Gastroesophageal sphincter (tissue), 4 donors: ENCODE data around the gene TTC9C. TPM values are rescaled to one million over a fixed set of nuclear protein-coding genes. Genes with fewer than 3 reads are reported as not detected.

Experiments
- ATAC-seq: fragments of 150-250 bp; one replicate; pipeline ENCODE4 v1.9.1; 2016; ENCODE audit warnings: mild to moderate bottlenecking, moderate library complexity
- H3K27ac ChIP-seq, 4 donors: fragments of 200-600 bp; sonication (generic) in 3 of 4; 1 replicate in 3 of 4; 2 replicates in 1 of 4; pipeline ENCODE4 v1.5.1; 2016 to 2019
- H3K27me3 ChIP-seq: fragments of 200-600 bp; sonication (generic); one replicate; pipeline ENCODE4 v1.5.1; 2019
- H3K36me3 ChIP-seq, 2 donors: fragments of 200-600 bp; sonication (generic); one replicate each; pipeline ENCODE4 v1.5.1; 2019; ENCODE audit warnings: control low read depth in 1 of 2
- H3K4me1 ChIP-seq, 3 donors: fragments of 200-600 bp; sonication (generic); 1 replicate in 2 of 3; 2 replicates in 1 of 3; pipeline ENCODE4 v1.5.1; 2016 to 2019; ENCODE audit warnings: control low read depth in 2 of 3
- H3K4me3 ChIP-seq, 2 donors: fragments of 200-600 bp; sonication (generic); one replicate each; pipeline ENCODE4 v1.5.1; 2019; ENCODE audit warnings: mild to moderate bottlenecking in 1 of 2, moderate library complexity in 1 of 2
- H3K9me3 ChIP-seq, 3 donors: fragments of 200-600 bp; sonication (generic); one replicate each; pipeline ENCODE4 v1.5.1; 2017 to 2019; ENCODE audit warnings: control low read depth in 2 of 3
- EP300 ChIP-seq: sonication (generic); formaldehyde crosslinking; IDR thresholded peaks from one replicate; pipeline ENCODE4 v1.6.1; 2017; ENCODE audit warnings: antibody characterized with exemption, mild to moderate bottlenecking
- POLR2A ChIP-seq, 2 donors: fragments of 450-650 bp; IDR thresholded peaks; one replicate each; pipeline ENCODE4 v1.6.1; 2017; ENCODE audit warnings: antibody characterized with exemption in 2 of 2, mild to moderate bottlenecking in 2 of 2, moderate library complexity in 1 of 2
- POLR2AphosphoS5 ChIP-seq: sonication (generic); formaldehyde crosslinking; IDR thresholded peaks from one replicate; pipeline ENCODE4 v1.6.1; 2017; ENCODE audit warnings: antibody characterized with exemption
- WGBS, 2 donors: methylation state at CpG; one replicate each; pipeline ENCODE4 v1.1.5; 2018; ENCODE audit warnings: low coverage in 1 of 2; 5-methylcytosine and 5-hydroxymethylcytosine counted together
- total RNA-seq, 4 donors: library from RNA; depleted of rRNA; stranded (reverse); fragments of >200 nt; gene quantifications; one replicate each; pipeline ENCODE4 v1.1.0, GENCODE V29; 2016
- TF ChIP-seq, protein P1 (sequence below), 4 experiments: fragments of 200-600 bp in 2 of 4; fragments of 450-650 bp in 2 of 4; sonication (generic) in 1 of 4; IDR thresholded peaks; one replicate each; pipeline ENCODE4 v1.5.1; 2017 to 2019; ENCODE audit warnings: antibody characterized with exemption in 4 of 4, mild to moderate bottlenecking in 2 of 4, moderate library complexity in 2 of 4

The TTC9C gene
- total RNA-seq, 4 donors from 2014 or later = 12.5 to 20.5 (median 19.8) TPM

DNA sequence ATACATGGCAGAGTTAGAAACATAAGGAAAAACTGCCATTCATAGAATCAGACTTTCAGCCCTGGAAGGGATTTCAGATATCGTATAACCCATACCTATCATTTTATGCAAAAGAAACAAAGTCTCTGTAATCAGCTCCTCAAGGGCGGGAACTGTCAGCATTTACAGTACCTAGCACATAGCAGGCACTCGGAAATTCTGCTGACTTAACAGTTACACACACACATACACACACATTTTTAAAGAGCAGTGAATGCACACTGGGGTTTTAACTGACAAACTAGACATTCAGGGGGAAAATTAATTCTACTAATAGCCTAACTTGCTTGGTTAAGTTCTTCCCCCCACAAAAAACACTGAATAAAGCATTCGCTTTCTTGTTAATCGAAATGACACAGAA, 12.1 kb upstream of the TTC9C start:
- Histone ChIP-seq H3K9me3 (no peaks in the 10 kb centered on the region), H3K4me3 (no peak overlapping the region), H3K27ac (no peak overlapping the region), H3K36me3 (peaks cover 21 to 100% of the 10 kb centered on the region in 2 donors), H3K27me3 (no peaks in the 10 kb centered on the region), H3K4me1 (peaks cover 0 to 30% (median 0%) of the 10 kb centered on the region in 3 donors)
- ATAC-seq = no peak
- TF ChIP-seq POLR2A (IDR thresholded peaks at IDR 0.05) = no peak
- TF ChIP-seq POLR2AphosphoS5 = no peak
- TF ChIP-seq, protein P1, sequence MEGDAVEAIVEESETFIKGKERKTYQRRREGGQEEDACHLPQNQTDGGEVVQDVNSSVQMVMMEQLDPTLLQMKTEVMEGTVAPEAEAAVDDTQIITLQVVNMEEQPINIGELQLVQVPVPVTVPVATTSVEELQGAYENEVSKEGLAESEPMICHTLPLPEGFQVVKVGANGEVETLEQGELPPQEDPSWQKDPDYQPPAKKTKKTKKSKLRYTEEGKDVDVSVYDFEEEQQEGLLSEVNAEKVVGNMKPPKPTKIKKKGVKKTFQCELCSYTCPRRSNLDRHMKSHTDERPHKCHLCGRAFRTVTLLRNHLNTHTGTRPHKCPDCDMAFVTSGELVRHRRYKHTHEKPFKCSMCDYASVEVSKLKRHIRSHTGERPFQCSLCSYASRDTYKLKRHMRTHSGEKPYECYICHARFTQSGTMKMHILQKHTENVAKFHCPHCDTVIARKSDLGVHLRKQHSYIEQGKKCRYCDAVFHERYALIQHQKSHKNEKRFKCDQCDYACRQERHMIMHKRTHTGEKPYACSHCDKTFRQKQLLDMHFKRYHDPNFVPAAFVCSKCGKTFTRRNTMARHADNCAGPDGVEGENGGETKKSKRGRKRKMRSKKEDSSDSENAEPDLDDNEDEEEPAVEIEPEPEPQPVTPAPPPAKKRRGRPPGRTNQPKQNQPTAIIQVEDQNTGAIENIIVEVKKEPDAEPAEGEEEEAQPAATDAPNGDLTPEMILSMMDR (IDR thresholded peaks at IDR 0.05) = no peak
- no peak for TF ChIP-seq EP300
- 82 to 84% methylated on average over 5 of the region's 5 CpGs for WGBS, 2 donors

DNA sequence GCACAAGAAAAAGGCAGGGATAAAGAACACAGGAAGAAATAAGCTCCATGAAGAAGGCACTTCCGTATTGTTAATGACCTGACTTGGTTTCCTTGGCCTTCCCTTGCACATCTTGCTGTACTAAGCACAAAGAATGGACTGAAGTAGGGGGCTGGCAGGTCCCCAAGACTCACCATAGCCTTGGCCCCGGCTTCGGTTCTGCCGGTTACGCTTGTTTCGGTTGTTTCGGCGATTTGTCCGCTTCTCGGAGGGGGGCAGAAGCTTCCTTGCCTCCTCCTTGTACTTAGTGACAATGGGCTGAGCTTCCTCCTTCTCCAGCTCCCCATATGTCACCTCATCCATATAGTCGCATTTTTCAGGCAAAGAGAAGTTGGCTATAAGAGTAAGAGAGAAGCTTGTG, 11.5 kb upstream of the TTC9C start:
- peaks cover 0 to 31% (median 0%) of the 10 kb centered on the region in 3 donors for H3K4me1 ChIP-seq
- no peak overlapping the region for H3K27ac ChIP-seq
- ATAC-seq = no peak
- H3K4me3 ChIP-seq = no peak overlapping the region
- H3K9me3 ChIP-seq = no peaks in the 10 kb centered on the region
- no peaks in the 10 kb centered on the region for H3K27me3 ChIP-seq
- peaks cover 27 to 100% of the 10 kb centered on the region in 2 donors for H3K36me3 ChIP-seq
- WGBS, 2 donors = 76 to 85% methylated on average over 11 of the region's 11 CpGs
- TF ChIP-seq POLR2A (IDR thresholded peaks at IDR 0.05) = no peak
- TF ChIP-seq POLR2AphosphoS5 = no peak
- TF ChIP-seq EP300 = no peak
- TF ChIP-seq, protein P1 (IDR thresholded peaks at IDR 0.05) = no peak

DNA sequence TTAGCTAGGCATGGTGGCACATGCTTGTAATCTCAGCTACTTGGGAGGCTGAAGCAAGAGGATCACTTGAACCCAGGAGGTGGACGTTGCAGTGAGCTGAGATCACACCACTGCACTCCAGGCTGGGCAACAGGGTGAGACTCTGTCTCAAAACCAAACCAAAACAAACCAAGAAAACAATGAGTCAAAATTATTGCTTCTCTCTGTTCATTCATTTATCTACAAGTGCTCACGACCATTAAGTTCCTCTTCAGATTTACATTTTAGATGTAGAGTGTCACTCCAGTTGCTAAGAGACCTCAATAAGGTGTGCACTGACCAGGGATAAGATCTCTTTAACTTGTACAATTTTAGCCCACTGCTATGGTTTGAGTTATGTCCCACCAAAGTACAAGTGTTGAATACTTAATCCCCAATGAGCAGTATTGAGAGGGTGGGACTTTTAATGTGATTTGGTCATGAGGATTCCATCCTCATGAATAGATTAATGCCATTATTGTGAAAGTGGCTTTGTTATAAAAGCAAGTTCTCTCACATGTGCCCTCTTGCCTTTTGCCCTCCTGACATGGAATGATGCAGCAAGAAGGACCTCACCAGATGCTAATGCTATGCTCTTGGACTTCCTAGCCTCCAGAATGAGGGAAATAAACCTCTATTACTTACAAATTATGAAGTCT, 8.8 kb upstream of the TTC9C start:
- no peak for ATAC-seq
- WGBS, 2 donors = 67 to 83% methylated on average over 1 to 2 of the region's 2 CpGs
- H3K4me1 ChIP-seq = peaks cover 0 to 45% (median 10%) of the 10 kb centered on the region in 3 donors
- H3K9me3 ChIP-seq = no peaks in the 10 kb centered on the region
- H3K27me3 ChIP-seq = no peaks in the 10 kb centered on the region
- peaks cover 32 to 98% of the 10 kb centered on the region in 2 donors for H3K36me3 ChIP-seq
- TF ChIP-seq, protein P1 (IDR thresholded peaks at IDR 0.05) = no peak
- TF ChIP-seq POLR2AphosphoS5 = no peak
- TF ChIP-seq EP300 = no peak
- TF ChIP-seq POLR2A (IDR thresholded peaks at IDR 0.05) = no peak
- H3K27ac ChIP-seq = peak overlapping the region in 1 of 4 donors; percentile 9
- no peak overlapping the region for H3K4me3 ChIP-seq

DNA sequence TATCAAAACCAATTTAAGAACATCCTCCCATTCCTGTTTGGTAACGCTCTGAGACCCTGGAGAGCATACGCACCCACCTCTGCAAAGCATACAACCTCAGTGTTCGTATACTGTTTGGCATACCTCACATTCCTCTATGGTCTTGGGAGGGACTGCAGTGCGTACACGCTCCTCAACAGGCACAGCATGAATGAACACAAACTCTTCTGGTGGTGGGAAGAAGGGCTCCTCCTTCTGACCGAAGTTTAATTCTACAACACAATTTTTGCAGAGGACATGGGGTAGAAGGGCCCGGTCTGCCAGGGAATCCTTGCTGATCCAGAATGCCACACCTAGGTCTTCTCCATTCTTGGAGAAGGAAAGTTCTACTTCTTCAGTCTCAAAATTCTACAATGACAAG, 6.3 kb upstream of the TTC9C start:
- no peak for ATAC-seq
- Histone ChIP-seq H3K36me3 (peaks cover 29 to 72% of the 10 kb centered on the region in 2 donors), H3K9me3 (no peaks in the 10 kb centered on the region), H3K27me3 (no peaks in the 10 kb centered on the region), H3K4me3 (no peak overlapping the region), H3K27ac (peak overlapping the region in 2 of 4 donors; percentile 18 to 52), H3K4me1 (peaks cover 0 to 64% (median 12%) of the 10 kb centered on the region in 3 donors)
- TF ChIP-seq POLR2AphosphoS5 = no peak
- TF ChIP-seq, protein P1 (IDR thresholded peaks at IDR 0.05) = no peak
- TF ChIP-seq POLR2A (IDR thresholded peaks at IDR 0.05) = no peak
- TF ChIP-seq EP300 = no peak
- WGBS, 2 donors = 64% methylated on average over 3 to 4 of the region's 7 CpGs

DNA sequence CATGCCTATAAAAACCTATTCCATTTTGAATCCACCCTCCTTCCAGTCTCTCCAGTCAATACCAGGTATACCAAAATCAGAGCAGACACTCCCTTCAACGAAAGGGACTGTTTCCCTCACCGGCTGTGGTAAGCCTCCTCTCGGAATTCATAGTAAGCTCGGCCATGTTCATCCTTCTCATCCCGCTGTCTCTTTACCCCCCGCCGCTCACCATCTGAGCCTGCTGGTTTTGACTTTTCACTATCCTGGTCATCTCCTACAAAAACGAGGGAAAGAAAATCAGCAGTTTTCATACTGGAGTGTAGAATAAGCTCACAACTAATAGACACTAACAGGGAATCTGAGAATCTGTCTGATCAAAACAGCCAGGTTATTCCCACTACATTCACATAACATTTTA, 4.1 kb upstream of the TTC9C start:
- H3K27ac ChIP-seq = peak overlapping the region in 3 of 4 donors; percentile 47 to 96 (median 96)
- 26 to 43% methylated on average over 8 of the region's 8 CpGs for WGBS, 2 donors
- peaks cover 23 to 50% of the 10 kb centered on the region in 2 donors for H3K36me3 ChIP-seq
- H3K4me1 ChIP-seq = peaks cover 0 to 54% (median 12%) of the 10 kb centered on the region in 3 donors
- H3K27me3 ChIP-seq = no peaks in the 10 kb centered on the region
- H3K9me3 ChIP-seq = no peaks in the 10 kb centered on the region
- no peak for ATAC-seq
- TF ChIP-seq EP300 (no peak), POLR2AphosphoS5 (no peak), POLR2A (IDR thresholded peaks at IDR 0.05) (no peak)
- TF ChIP-seq, protein P1 (IDR thresholded peaks at IDR 0.05) = no peak
- peak overlapping the region in 1 of 2 donors; percentile 98 for H3K4me3 ChIP-seq
